Endothelial cell of umbilical vein (primary cell): ENCODE results near the gene AKT3. TPM values are rescaled to one million over a fixed set of nuclear protein-coding genes. Genes with fewer than 3 reads are reported as not detected.

ENCODE experiments used
- BruUV-seq: library from RNA; stranded (reverse); fragments of 400-500 nt; replicated peaks from 2 replicates; lab custom pipeline; 2021; lab: Mats Ljungman, UMichigan
- CTCF ChIA-PET: fragments of 300-600, 350-600 bp; sonication (Branson Sonifier 250); formaldehyde crosslinking; loops from one replicate; lab custom pipeline; 2021; ENCODE audit warnings: antibody characterized with exemption, inconsistent platforms; lab: Charles Lee
- POLR2A ChIA-PET: fragments of 300-600, 350-600 bp; sonication (Branson Sonifier 250); formaldehyde crosslinking; loops from one replicate; lab custom pipeline; 2021; ENCODE audit warnings: antibody characterized with exemption, inconsistent platforms; lab: Charles Lee
- DNase-seq: peaks from one replicate; pipeline ENCODE4 v3.0.0-alpha.2; 2011; ENCODE audit warnings: low read depth, low spot score
- FAIRE-seq: peaks from 2 replicates; lab custom pipeline; 2011; peaks lifted over from hg19 to GRCh38; lab: Jason Lieb, UNC
- H2AFZ ChIP-seq: 2 replicates; pipeline ENCODE4 v1.6.0; 2012; ENCODE audit warnings: low read depth, low read length, control low read depth, inconsistent platforms
- H3K27ac ChIP-seq: 2 replicates; pipeline ENCODE4 v1.5.1; 2011; ENCODE audit warnings: low read depth, mild to moderate bottlenecking, control low read depth, low read length, moderate library complexity; ENCODE audit not compliant: insufficient read depth
- H3K27me3 ChIP-seq, 2 experiments: 2 replicates each; pipeline versions ENCODE4 v1.6.0 to v1.6.1; 2011; ENCODE audit warnings: low read length in 2 of 2, mixed read lengths in 1 of 2; ENCODE audit not compliant: control insufficient read depth in 2 of 2, insufficient read depth in 2 of 2
- H3K36me3 ChIP-seq, 2 experiments: 2 replicates in 1 of 2; 3 replicates in 1 of 2; pipeline ENCODE4 v1.5.1; 2011; ENCODE audit warnings: low read length in 2 of 2, mild to moderate bottlenecking in 1 of 2, moderate library complexity in 1 of 2; ENCODE audit not compliant: control insufficient read depth in 2 of 2, insufficient read depth in 2 of 2; ENCODE audit errors: extremely low read depth in 1 of 2
- H3K4me1 ChIP-seq: 3 replicates; pipeline ENCODE4 v1.5.1; 2011; ENCODE audit warnings: mild to moderate bottlenecking, low read length; ENCODE audit not compliant: control insufficient read depth, insufficient read depth; ENCODE audit errors: extremely low read depth
- H3K4me2 ChIP-seq: 2 replicates; pipeline ENCODE4 v1.6.1; 2011; ENCODE audit warnings: low read length, control low read depth, mixed read lengths; ENCODE audit not compliant: insufficient read depth
- H3K4me3 ChIP-seq, 3 experiments: fragments of 200-600 bp in 1 of 3; sonication (generic), shearing (Covaris generic) in 1 of 3; replicated peaks in 1 of 3; 2 replicates each; pipeline ENCODE4 v1.5.1; 2011 to 2016; ENCODE audit warnings: control low read depth in 3 of 3, low read length in 3 of 3, mild to moderate bottlenecking in 2 of 3, inconsistent platforms in 1 of 3, low read depth in 1 of 3, moderate library complexity in 1 of 3; ENCODE audit not compliant: insufficient read depth in 1 of 3
- H3K79me2 ChIP-seq: 2 replicates; pipeline ENCODE4 v1.6.0; 2012; ENCODE audit warnings: low read length, inconsistent platforms; ENCODE audit not compliant: control insufficient read depth, insufficient read depth
- H3K9ac ChIP-seq: replicated peaks from 2 replicates; pipeline ENCODE3; 2011; ENCODE audit warnings: low read length, control low read depth; ENCODE audit not compliant: insufficient read depth; ENCODE audit errors: extremely low read depth
- H3K9me1 ChIP-seq: replicated peaks from 3 replicates; pipeline ENCODE4 v1.6.0; 2011; ENCODE audit warnings: mild to moderate bottlenecking, low read length; ENCODE audit not compliant: control insufficient read depth, insufficient read depth; ENCODE audit errors: extremely low read depth
- H3K9me3 ChIP-seq: replicated peaks from 2 replicates; pipeline ENCODE4 v1.5.1; 2012; ENCODE audit warnings: low read length, inconsistent platforms; ENCODE audit not compliant: control insufficient read depth, insufficient read depth
- H4K20me1 ChIP-seq: replicated peaks from 2 replicates; pipeline ENCODE3; 2011; ENCODE audit warnings: mild to moderate bottlenecking, low read length; ENCODE audit not compliant: control insufficient read depth, insufficient read depth; ENCODE audit errors: extremely low read depth
- CTCF ChIP-seq, 2 donors: IDR thresholded peaks; 1 replicate in 1 of 2; 2 replicates in 1 of 2; pipeline ENCODE4 v1.5.1; 2011; ENCODE audit warnings: low read length in 2 of 2, mild to moderate bottlenecking in 2 of 2, moderate library complexity in 2 of 2, control low read depth in 1 of 2, inconsistent platforms in 1 of 2, low read depth in 1 of 2; ENCODE audit not compliant: insufficient read depth in 1 of 2; ENCODE audit errors: extremely low read depth in 1 of 2
- EZH2 ChIP-seq: IDR thresholded peaks from 2 replicates; pipeline ENCODE4 v1.6.1; 2012; ENCODE audit warnings: borderline replicate concordance, low read depth, mild to moderate bottlenecking, moderate library complexity, low read length, inconsistent platforms; ENCODE audit not compliant: severe bottlenecking
- FOS ChIP-seq: IDR thresholded peaks from 2 replicates; pipeline ENCODE4 v1.6.1; 2011; ENCODE audit warnings: mild to moderate bottlenecking, low read length, moderate library complexity, borderline replicate concordance; ENCODE audit not compliant: insufficient read depth
- GATA2 ChIP-seq: IDR thresholded peaks from 2 replicates; pipeline ENCODE4 v1.7.0; 2011; ENCODE audit warnings: low read depth, mild to moderate bottlenecking, moderate library complexity, mixed read lengths, low read length; ENCODE audit not compliant: insufficient read length, insufficient read depth
- JUN ChIP-seq: IDR thresholded peaks from 2 replicates; pipeline ENCODE4 v1.6.1; 2011; ENCODE audit warnings: borderline replicate concordance, low read depth; ENCODE audit not compliant: insufficient read length, insufficient read depth
- MAX ChIP-seq: IDR thresholded peaks from 2 replicates; pipeline ENCODE4 v1.6.1; 2011; ENCODE audit not compliant: insufficient read depth, insufficient read length
- MYC ChIP-seq: IDR thresholded peaks from one replicate; pipeline ENCODE4 v1.6.1; 2011; ENCODE audit warnings: mild to moderate bottlenecking, low read depth, low read length
- POLR2A ChIP-seq: IDR thresholded peaks from 2 replicates; pipeline ENCODE4 v1.6.1; 2012; ENCODE audit warnings: low read depth, mild to moderate bottlenecking, control low read depth, low read length
- dilution Hi-C: fragments of 300-500 bp; cut with MboI; formaldehyde crosslinking; loops from one replicate; pipeline ENCODE4 v1.15.0; 2019; ENCODE audit warnings: low sequenced_read_pairs; ENCODE audit not compliant: extremely low pct_ligation_motif_present
- intact Hi-C: fragments of 100-400 bp; cut with micrococcal nuclease; formaldehyde crosslinking; loops from one replicate; pipeline ENCODE4 v1.10.0; 2022
- polyA plus RNA-seq, 4 experiments: library from polyadenylated mRNA; depleted of rRNA in 3 of 4; stranded (reverse) in 3 of 4; unstranded in 1 of 4; fragments of >200 nt; gene quantifications; 2 replicates each; pipeline versions ENCODE4 v1.2.1 to v1.2.3, GENCODE V29; 2011 to 2012; ENCODE audit warnings: missing spikeins in 1 of 4
- total RNA-seq: library from RNA; stranded (reverse); gene quantifications from 2 replicates; pipeline ENCODE4 v1.2.3, GENCODE V29; 2021

The AKT3 gene
- total and polyA plus RNA-seq, 2 donors (not counting 3 experiments of a cell fraction or from before 2014, with no cell fraction given) = 20.6 to 97.1 TPM

- intact Hi-C loops = no loop called here
- Histone ChIP-seq H3K9ac (no peak overlapping the region), H4K20me1 (no peaks in the 10 kb centered on the region), H2AFZ (no peak overlapping the region), H3K79me2 (no peaks in the 10 kb centered on the region), H3K9me1 (no peaks in the 10 kb centered on the region), H3K4me2 (no peak overlapping the region), H3K9me3 (no peaks in the 10 kb centered on the region), H3K36me3 (peaks cover 2 to 6% of the 10 kb centered on the region in 2 experiments), H3K27me3 (no peaks in the 10 kb centered on the region), H3K27ac (no peak overlapping the region), H3K4me1 (no peaks in the 10 kb centered on the region), H3K4me3 (no peak overlapping the region)
- DNase-seq (no peak), FAIRE-seq (no peak)
- no TSS peak for BruUV-seq
- ChIA-PET CTCF (no interaction called here), POLR2A (no interaction called here)
- TF ChIP-seq POLR2A (no peak), CTCF (IDR thresholded peaks at IDR 0.05; ENCODE audit: extremely low read depth in 1 of 2, insufficient read depth in 1 of 2, low read depth in 1 of 2, low read length in 2 of 2) (no peak), MYC (no peak), FOS (no peak), EZH2 (no peak), JUN (no peak), MAX (no peak), GATA2 (no peak)
- dilution Hi-C loops = no loop called here
These were observed 341.1 kb downstream of the AKT3 start for GRCh38 chr1:243508943-243509342.
